CD4-positive, CD25-positive, alpha-beta regulatory T cell (primary cell): ENCODE data around the gene PHC2. TPM values are rescaled to one million over a fixed set of nuclear protein-coding genes. Genes with fewer than 3 reads are reported as not detected.

Source experiments
- ATAC-seq, 2 donors: fragments of 150-1000 bp; cut with Tn5 transposase; one replicate each; pipeline ENCODE4 v1.10.0; 2021; ENCODE audit warnings: low read depth in 2 of 2, moderate number of reproducible peaks in 2 of 2, moderate library complexity in 1 of 2
- DNase-seq, 3 donors: peaks; one replicate each; pipeline versions ENCODE4 v3.0.0 to v3.0.0-alpha.2; 2012 to 2022; ENCODE audit warnings: mixed read lengths in 1 of 3
- H3K27ac ChIP-seq: one replicate; pipeline ENCODE4 v1.7.0; 2013; ENCODE audit warnings: mild to moderate bottlenecking, low read length; ENCODE audit not compliant: insufficient read depth, poor library complexity, severe bottlenecking
- H3K27me3 ChIP-seq: one replicate; pipeline ENCODE4 v1.7.0; 2013; ENCODE audit warnings: low read length; ENCODE audit not compliant: control insufficient read depth, insufficient read depth
- H3K36me3 ChIP-seq: one replicate; pipeline ENCODE4 v1.7.0; 2013; ENCODE audit warnings: mild to moderate bottlenecking, low read length, moderate library complexity; ENCODE audit not compliant: control insufficient read depth, insufficient read depth
- H3K4me1 ChIP-seq: 2 replicates; pipeline ENCODE4 v1.7.0; 2013; ENCODE audit warnings: mild to moderate bottlenecking, low read length; ENCODE audit not compliant: insufficient read depth, control insufficient read depth, poor library complexity, severe bottlenecking
- H3K4me3 ChIP-seq: one replicate; pipeline ENCODE4 v1.7.0; 2013; ENCODE audit warnings: low read depth, mild to moderate bottlenecking, low read length, moderate library complexity
- H3K9me3 ChIP-seq, 2 experiments: 1 replicate in 1 of 2; 2 replicates in 1 of 2; pipeline ENCODE4 v1.7.0; 2013; ENCODE audit warnings: low read length in 2 of 2, mild to moderate bottlenecking in 1 of 2, moderate library complexity in 1 of 2; ENCODE audit not compliant: control insufficient read depth in 2 of 2
- H3K27ac Mint-ChIP-seq, 3 donors: one replicate each; pipeline ENCODE4 v1.8.0; 2020 to 2022; ENCODE audit warnings: mild to moderate bottlenecking in 3 of 3, mixed read lengths in 3 of 3, moderate library complexity in 2 of 3
- H3K27me3 Mint-ChIP-seq: one replicate; pipeline ENCODE4 v1.8.0; 2022; ENCODE audit warnings: mild to moderate bottlenecking, mixed read lengths
- H3K36me3 Mint-ChIP-seq: one replicate; pipeline ENCODE4 v1.8.0; 2020; ENCODE audit warnings: mixed read lengths
- H3K4me1 Mint-ChIP-seq, 4 donors: one replicate each; pipeline ENCODE4 v1.8.0; 2020 to 2022; ENCODE audit warnings: mixed read lengths in 4 of 4, mild to moderate bottlenecking in 1 of 4
- H3K4me3 Mint-ChIP-seq, 4 donors: one replicate each; pipeline ENCODE4 v1.8.0; 2020 to 2022; ENCODE audit warnings: mild to moderate bottlenecking in 4 of 4, mixed read lengths in 4 of 4, moderate library complexity in 3 of 4
- H3K9me3 Mint-ChIP-seq, 7 donors: one replicate each; pipeline ENCODE4 v1.8.0; 2020 to 2022; ENCODE audit warnings: mixed read lengths in 7 of 7, mild to moderate bottlenecking in 3 of 7, moderate library complexity in 2 of 7
- polyA plus RNA-seq, 4 donors: library from polyadenylated mRNA; unstranded; fragments of 300-500 nt; fragmentation: Illumina TruSeq; gene quantifications; one replicate each; pipeline ENCODE4 v1.2.3, GENCODE V29; 2021
- total RNA-seq: library from RNA; stranded (reverse); gene quantifications from one replicate; pipeline ENCODE4 v1.2.3, GENCODE V29; 2022

PHC2 gene
- total and polyA plus RNA-seq, 5 donors from 2014 or later: 9.7 to 34.8 (median 20.7) TPM

DNA sequence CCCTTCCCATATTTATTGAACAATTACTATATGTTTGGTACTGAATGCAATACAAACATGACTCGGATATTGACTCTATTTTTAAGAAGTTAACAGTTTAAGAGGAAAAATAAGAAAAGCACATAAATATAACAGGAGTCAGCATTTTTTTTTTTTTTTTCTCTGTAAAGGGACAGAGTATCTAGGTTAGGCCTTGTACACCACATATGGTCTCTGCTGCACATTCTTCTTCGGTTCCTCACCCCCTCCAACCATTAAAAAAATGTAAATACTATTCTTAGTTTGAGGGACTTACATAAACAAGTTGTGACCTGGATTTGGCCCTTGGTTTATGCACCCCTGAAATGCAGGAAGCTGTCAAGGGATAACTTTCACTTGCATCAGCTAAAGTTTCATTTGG lies 40.4 kb downstream of the PHC2 start:
- Mint-ChIP-seq H3K4me3 (no peak overlapping the region), H3K4me1 (no peaks in the 10 kb centered on the region), H3K36me3 (no peaks in the 10 kb centered on the region), H3K27ac (no peak overlapping the region), H3K9me3 (no peaks in the 10 kb centered on the region), H3K27me3 (peaks cover 23% of the 10 kb centered on the region)
- no peak for ATAC-seq
- Histone ChIP-seq H3K9me3 (no peaks in the 10 kb centered on the region), H3K36me3 (no peaks in the 10 kb centered on the region), H3K27me3 (peaks cover 11% of the 10 kb centered on the region), H3K4me1 (no peaks in the 10 kb centered on the region), H3K27ac (no peak overlapping the region), H3K4me3 (no peak overlapping the region)
- DNase-seq: no peak

GRCh38 chr1:33388805-33389771 lies 41.8 kb downstream of the PHC2 start:
- Histone ChIP-seq H3K4me3 (no peak overlapping the region), H3K27me3 (peaks cover 6% of the 10 kb centered on the region), H3K9me3 (no peaks in the 10 kb centered on the region), H3K27ac (no peak overlapping the region), H3K36me3 (no peaks in the 10 kb centered on the region), H3K4me1 (no peaks in the 10 kb centered on the region)
- Mint-ChIP-seq H3K9me3 (no peaks in the 10 kb centered on the region), H3K4me1 (no peaks in the 10 kb centered on the region), H3K4me3 (no peak overlapping the region), H3K36me3 (no peaks in the 10 kb centered on the region), H3K27me3 (peaks cover 25% of the 10 kb centered on the region), H3K27ac (no peak overlapping the region)
- DNase-seq: no peak
- ATAC-seq: no peak

- DNase-seq: no peak
- no peaks in the 10 kb centered on the region for H3K9me3 ChIP-seq
- H3K27me3 ChIP-seq: peaks cover 10% of the 10 kb centered on the region
- Mint-ChIP-seq H3K27me3 (peaks cover 16% of the 10 kb centered on the region), H3K4me1 (no peaks in the 10 kb centered on the region), H3K36me3 (no peaks in the 10 kb centered on the region), H3K9me3 (no peaks in the 10 kb centered on the region), H3K27ac (no peak overlapping the region), H3K4me3 (no peak overlapping the region)
- H3K27ac ChIP-seq: no peak overlapping the region
- no peak for ATAC-seq
- no peak overlapping the region for H3K4me3 ChIP-seq
- no peaks in the 10 kb centered on the region for H3K4me1 ChIP-seq
- H3K36me3 ChIP-seq: no peaks in the 10 kb centered on the region
Observed at GRCh38 chr1:33387625-33388024, 43.3 kb downstream of the PHC2 start.

DNA sequence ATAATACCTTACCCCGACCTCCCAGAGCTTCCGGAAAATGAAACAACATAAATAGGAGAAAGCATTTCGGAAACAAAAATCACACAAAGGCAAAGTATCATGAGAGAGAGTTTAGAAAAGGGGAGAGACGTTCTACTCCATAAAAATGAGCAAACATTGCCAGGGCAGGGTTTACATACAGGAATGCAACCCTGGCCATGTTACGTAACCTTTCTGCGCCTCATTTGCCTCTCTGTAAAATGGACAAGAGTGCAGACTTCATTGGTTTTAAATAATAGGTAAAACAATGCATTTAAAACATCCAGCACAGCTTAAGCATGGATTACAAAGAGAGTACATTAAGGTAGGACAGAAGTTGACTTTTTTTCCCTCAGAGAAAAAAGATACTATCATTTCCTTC lies 45.6 kb downstream of the PHC2 start:
- no peak for DNase-seq
- Histone ChIP-seq H3K4me3 (no peak overlapping the region), H3K27ac (no peak overlapping the region), H3K4me1 (no peaks in the 10 kb centered on the region), H3K9me3 (no peaks in the 10 kb centered on the region), H3K27me3 (peaks cover 19% of the 10 kb centered on the region), H3K36me3 (no peaks in the 10 kb centered on the region)
- no peak overlapping the region for H3K4me3 Mint-ChIP-seq
- H3K27me3 Mint-ChIP-seq: peaks cover 29% of the 10 kb centered on the region
- H3K36me3 Mint-ChIP-seq: no peaks in the 10 kb centered on the region
- no peak overlapping the region for H3K27ac Mint-ChIP-seq
- no peak for ATAC-seq
- no peaks in the 10 kb centered on the region for H3K9me3 Mint-ChIP-seq
- H3K4me1 Mint-ChIP-seq: peaks cover 0 to 4% (median 3%) of the 10 kb centered on the region in 4 donors

DNA sequence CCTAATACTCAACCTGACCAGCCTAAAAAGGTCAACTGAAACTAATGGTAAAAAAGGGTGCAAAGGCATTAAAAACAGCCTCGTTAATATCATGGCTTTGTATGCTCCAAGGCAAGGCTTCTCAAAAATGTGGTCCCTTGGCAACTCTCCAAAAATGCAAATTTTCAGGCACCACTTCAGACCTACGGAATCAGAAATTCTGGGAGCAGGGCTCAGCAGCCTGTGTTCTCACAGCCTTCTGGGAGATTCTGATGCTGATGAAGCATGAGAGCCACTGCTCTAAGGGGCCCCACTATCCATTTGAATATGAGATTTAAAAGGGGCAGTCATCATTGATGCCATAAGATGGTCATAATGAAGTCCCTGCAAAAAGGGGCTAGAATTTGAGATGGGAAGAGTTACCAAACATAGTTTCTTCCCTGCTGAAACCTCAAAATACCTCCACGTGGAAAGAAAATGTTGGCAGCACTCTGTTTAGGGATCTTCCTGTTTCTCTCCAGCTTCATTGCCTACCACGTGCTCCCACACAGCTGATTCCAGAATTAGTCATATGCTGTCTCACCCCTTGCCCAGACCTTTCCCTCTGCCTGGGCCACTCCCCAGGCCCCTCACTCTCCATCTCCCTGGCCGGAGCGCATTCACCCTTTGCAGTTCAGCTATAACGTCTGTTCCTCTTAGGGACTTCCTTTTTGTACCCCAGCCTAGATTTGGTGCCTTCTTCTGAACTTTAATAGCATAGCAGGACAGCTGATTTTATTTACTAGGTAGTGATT lies 46.7 kb downstream of the PHC2 start:
- Histone ChIP-seq H3K36me3 (no peaks in the 10 kb centered on the region), H3K9me3 (no peaks in the 10 kb centered on the region), H3K27ac (no peak overlapping the region), H3K4me3 (no peak overlapping the region), H3K27me3 (peaks cover 18% of the 10 kb centered on the region), H3K4me1 (no peaks in the 10 kb centered on the region)
- H3K4me1 Mint-ChIP-seq: peaks cover 0 to 4% (median 3%) of the 10 kb centered on the region in 4 donors
- no peak overlapping the region for H3K4me3 Mint-ChIP-seq
- no peaks in the 10 kb centered on the region for H3K9me3 Mint-ChIP-seq
- no peak for DNase-seq
- peaks cover 29% of the 10 kb centered on the region for H3K27me3 Mint-ChIP-seq
- H3K27ac Mint-ChIP-seq: no peak overlapping the region
- no peak for ATAC-seq
- H3K36me3 Mint-ChIP-seq: no peaks in the 10 kb centered on the region

DNA sequence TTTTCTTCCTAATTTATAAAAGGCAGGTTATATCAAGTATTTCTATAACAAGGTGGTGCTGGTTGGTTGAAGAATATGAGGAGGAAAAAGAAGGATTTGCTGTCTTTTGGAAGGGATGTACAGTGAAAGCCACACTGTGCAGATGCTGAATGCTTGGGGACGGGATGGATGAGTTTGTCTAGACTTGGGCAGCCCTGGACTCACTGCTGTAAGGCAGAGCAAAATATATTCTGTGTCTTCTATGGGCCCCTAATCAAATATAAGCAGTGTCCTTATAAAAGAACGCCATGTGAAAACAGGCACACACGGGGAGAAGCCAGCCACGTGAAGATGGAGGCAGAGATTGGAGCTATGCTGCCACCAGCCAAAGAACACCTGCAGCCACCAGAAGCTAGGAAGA lies 47.4 kb downstream of the PHC2 start:
- no peaks in the 10 kb centered on the region for H3K36me3 ChIP-seq
- H3K9me3 Mint-ChIP-seq: no peaks in the 10 kb centered on the region
- no peaks in the 10 kb centered on the region for H3K36me3 Mint-ChIP-seq
- peaks cover 18% of the 10 kb centered on the region for H3K27me3 ChIP-seq
- ATAC-seq (no peak), DNase-seq (no peak)
- H3K27ac ChIP-seq: no peak overlapping the region
- H3K4me3 Mint-ChIP-seq: no peak overlapping the region
- H3K4me1 Mint-ChIP-seq: peaks cover 0 to 4% (median 3%) of the 10 kb centered on the region in 4 donors
- no peaks in the 10 kb centered on the region for H3K4me1 ChIP-seq
- peaks cover 29% of the 10 kb centered on the region for H3K27me3 Mint-ChIP-seq
- H3K9me3 ChIP-seq: no peaks in the 10 kb centered on the region
- no peak overlapping the region for H3K4me3 ChIP-seq
- no peak overlapping the region for H3K27ac Mint-ChIP-seq

GRCh38 chr1:33382661-33383415 lies 48.1 kb downstream of the PHC2 start:
- Histone ChIP-seq H3K36me3 (no peaks in the 10 kb centered on the region), H3K9me3 (no peaks in the 10 kb centered on the region), H3K27me3 (peaks cover 18% of the 10 kb centered on the region), H3K4me3 (no peak overlapping the region), H3K4me1 (no peaks in the 10 kb centered on the region), H3K27ac (no peak overlapping the region)
- H3K36me3 Mint-ChIP-seq: no peaks in the 10 kb centered on the region
- peaks cover 0 to 4% (median 3%) of the 10 kb centered on the region in 4 donors for H3K4me1 Mint-ChIP-seq
- no peak overlapping the region for H3K4me3 Mint-ChIP-seq
- H3K9me3 Mint-ChIP-seq: no peaks in the 10 kb centered on the region
- no peak overlapping the region for H3K27ac Mint-ChIP-seq
- ATAC-seq (no peak), DNase-seq (no peak)
- peaks cover 29% of the 10 kb centered on the region for H3K27me3 Mint-ChIP-seq
